GM18520 (cell line): Measurements from ENCODE around the gene EFNB2.

ENCODE experiments used
- ATAC-seq: cut with Tn5 transposase; IDR thresholded peaks from one replicate; pipeline ENCODE4 v1.9.1; 2021; ENCODE audit not compliant: unreplicated experiment

EFNB2 gene

DNA sequence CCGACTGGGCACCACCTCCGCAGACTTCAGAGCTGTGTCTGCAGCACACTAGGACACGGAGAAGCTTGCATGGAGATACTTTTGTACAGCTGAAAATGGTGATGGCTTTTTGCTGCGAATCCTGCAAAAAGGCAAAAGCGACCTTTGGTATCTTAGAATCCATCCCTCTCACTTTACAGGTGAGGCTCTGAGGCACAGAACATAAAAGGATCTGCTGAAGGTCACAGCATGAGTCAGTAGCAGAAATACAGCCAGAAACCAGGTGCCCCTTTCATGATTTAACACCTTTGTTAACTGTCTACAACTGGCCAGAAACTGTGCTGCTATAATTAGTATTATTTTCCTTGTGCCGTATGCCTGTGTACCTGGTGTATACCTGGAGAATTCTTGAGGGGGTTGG is 48.3 kb downstream of the EFNB2 start:
- ATAC-seq: no peak

DNA sequence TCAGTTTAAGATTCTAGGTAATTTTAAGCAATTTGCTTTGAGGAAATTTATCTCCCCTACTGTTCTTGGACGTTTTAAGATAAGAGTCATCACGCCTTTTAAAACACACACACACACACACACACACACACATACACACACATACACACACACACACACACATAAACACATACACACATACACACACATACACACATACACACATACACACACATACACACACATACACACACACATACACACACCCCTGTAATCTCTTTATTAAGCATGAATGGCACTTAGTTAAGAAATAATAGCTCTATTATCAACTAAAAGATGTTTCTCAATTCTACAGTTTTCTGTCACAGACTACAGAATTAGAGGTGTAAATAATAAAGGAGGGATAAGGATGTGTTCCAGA is 49.2 kb downstream of the EFNB2 start:
- ATAC-seq: no peak

DNA sequence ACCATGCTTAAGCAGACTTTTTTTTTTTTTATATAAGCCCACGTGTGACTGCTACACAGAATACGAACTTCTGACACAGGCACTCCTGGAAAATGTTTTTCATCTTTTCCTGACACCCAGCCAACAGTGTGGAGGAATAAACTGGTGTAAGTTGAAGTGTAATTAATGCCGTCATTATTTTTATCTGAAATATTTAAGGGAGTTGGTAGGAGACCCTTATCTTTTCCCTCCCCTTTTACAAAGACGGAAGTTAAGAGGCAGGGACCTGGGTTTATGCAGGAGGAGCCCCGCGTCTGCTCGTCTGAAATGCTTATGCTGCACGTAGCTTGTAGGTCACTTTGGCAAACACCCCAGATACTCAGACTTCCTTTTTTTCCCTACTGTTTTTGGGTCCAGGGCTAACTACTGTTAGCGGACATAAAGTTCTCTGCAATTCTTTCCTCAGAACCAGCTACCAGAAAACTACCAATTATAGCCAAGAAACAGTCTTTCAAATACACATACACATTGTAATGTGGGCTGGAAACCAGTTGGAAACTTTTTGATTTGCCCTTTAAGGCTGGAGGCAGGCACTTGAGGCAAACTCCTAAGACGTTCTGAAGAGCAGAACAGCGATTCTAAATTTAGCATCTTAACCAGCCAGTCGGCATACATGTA is 50.8 kb downstream of the EFNB2 start:
- ATAC-seq: no peak

GRCh38 chr13:106484084-106484483 is 51.4 kb downstream of the EFNB2 start:
- no peak for ATAC-seq

- ATAC-seq: no peak
Observed at GRCh38 chr13:106481919-106482318, 53.5 kb downstream of the EFNB2 start.

GRCh38 chr13:106480351-106480910 is 55.0 kb downstream of the EFNB2 start:
- no peak for ATAC-seq

DNA sequence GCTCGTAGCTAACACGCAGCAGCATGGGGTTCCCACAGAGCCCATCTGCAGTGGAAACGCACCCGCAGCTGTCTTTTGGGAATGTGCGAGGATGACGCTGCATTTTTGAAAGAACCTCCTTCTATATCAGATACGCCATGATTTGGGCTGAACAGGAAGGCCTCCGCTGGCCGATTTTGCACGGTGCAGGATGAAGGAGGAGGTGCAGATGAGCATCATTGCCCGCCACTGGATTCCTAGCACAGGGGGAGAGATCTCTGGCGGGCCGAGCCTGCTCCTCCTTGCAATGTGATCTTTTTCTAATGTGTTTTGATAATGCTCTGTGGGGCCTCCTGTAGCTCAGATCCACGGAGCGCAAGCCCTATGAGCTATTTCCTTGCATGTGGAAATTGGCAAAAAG is 55.5 kb downstream of the EFNB2 start:
- no peak for ATAC-seq

- ATAC-seq: no peak
Observed at GRCh38 chr13:106478116-106478515, 57.3 kb downstream of the EFNB2 start.

- ATAC-seq: no peak
Observed at GRCh38 chr13:106477303-106477702, 58.2 kb downstream of the EFNB2 start.

DNA sequence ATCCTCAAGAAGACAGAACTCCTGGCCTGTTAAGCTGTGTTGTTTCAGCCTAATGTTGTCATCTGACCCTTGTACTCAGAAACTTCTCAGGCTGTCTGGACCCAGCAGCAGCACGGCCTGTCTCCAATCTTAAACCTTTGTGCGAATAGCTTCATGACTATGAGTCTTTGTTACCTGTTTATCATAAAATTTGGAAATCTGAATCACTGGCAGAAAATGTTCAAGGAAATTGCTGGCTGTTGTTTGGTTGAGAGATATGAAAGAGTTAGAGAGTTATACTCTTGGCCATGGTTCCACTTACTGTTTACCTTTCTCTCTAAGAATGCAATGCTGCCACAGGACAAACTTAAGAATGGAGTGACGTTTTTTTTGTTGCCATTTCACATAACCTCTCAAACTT is 59.6 kb downstream of the EFNB2 start:
- no peak for ATAC-seq

- ATAC-seq: no peak
Observed at GRCh38 chr13:106474912-106475311, 60.5 kb downstream of the EFNB2 start.

DNA sequence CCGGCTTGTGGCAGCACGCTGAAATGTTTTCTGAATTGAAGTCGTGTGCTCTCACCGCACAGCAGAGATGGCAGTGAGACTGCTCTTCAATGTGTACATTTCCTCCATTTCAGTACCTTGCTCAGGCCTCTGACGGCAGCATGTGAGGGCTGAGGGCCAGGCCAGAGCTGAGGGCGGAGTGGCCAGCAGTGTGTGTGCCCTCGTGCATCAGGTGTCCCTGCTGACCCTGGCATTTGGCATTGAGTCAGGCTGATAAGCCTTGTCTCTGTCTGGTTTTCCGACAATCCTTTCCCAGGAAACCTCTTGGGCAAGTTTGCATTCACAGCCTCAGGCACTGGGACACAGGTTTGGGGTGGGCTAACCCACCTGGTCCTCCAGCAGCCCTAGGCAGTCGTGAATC is 62.3 kb downstream of the EFNB2 start:
- no peak for ATAC-seq

DNA sequence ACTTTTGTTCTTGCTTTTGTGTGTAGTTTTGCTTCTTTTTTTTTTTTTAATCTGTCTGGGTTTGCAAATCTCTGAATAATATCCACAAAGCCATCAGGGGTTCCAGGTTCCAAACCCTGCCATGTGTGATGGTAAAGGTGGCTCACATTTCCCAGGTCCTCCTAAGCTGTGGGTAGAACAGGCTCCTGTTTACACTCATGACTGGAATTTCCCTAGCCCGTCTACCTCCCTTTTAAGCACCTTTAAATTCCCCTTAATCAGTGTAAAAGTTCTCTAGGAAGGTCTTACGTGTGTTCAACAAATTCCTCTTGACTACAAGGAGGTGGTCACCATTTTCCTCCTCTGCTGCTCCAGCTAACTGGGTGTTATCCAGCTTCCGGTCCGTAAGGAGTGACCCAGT is 62.8 kb downstream of the EFNB2 start:
- no peak for ATAC-seq

DNA sequence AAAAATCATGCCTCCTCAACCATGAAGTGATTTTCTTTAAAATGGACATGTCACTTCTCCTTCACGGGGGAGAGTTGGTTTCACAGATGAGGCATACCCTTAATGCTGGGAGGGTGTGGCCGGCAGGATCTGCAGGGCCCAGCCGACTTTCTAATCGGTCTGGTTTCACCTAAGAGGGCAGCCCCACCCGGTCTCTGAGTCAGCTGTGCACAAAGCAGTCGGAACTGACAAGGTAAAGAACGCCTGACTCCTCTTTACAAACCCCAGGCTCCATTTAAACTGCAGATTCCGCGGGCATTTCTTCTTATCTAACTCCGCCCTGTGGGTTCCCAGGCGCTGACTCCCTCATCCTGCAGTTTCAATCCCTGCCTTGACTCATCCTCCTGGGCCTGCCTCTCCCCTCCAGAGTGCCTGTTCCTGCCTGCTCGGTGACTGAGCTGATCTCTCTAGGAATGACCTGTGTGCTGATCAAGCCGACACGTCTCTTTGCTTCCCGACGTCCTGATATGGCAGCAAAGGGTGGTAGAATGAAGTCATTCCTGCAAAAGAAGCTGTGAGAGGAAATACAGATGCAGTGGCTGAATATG is 63.4 kb downstream of the EFNB2 start:
- ATAC-seq: no peak

GRCh38 chr13:106470576-106470975 is 64.9 kb downstream of the EFNB2 start:
- ATAC-seq: no peak

DNA sequence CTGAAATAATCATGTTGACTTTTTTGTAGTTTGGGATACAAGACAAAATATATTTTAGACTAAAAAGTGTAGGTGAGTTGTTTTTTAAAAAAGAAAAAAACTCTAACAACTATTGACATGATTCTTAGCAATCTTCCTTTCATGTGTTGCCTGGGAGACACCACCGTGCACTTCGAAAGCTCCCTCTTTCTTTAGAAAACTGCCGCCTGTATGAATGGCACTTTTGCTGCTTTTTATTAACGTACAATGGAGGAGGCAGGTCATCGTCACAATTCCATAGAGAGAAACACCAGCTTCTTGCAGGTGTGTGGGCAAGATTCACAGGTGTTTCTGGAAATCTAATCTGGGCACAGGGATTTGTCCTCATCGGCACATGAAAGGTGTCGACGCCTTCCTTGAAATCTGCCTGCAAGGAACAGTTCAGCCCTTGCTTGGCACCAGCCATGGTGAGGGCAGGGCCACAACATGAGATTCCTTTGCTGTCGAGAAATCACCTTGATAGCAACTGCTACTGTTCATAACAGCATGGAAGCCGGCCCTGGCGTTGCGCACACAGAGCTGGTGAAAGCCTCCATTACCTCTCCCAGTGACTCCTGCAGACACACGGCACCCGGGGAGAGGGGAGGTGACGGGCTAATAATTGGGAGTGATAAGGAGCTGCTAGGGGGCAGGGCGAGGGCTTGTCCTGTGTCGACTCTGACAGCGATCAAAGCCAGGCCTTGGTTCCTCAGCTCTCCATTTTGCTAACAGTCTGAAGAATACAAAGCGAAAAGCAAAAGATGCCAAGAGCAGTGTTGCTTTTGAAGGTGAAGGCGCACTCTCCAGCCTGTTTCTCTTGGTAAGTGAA is 66.5 kb downstream of the EFNB2 start:
- ATAC-seq: no peak

- ATAC-seq: no peak
Observed at GRCh38 chr13:106468207-106468606, 67.3 kb downstream of the EFNB2 start.

- no peak for ATAC-seq
Observed at GRCh38 chr13:106467427-106468122, 67.9 kb downstream of the EFNB2 start.

GRCh38 chr13:106466691-106467426 is 68.6 kb downstream of the EFNB2 start:
- no peak for ATAC-seq

GRCh38 chr13:106464076-106464475 is 71.4 kb downstream of the EFNB2 start:
- ATAC-seq: no peak

- no peak for ATAC-seq
Observed at GRCh38 chr13:106462710-106463109, 72.8 kb downstream of the EFNB2 start.
